HepG2 (cell line): Measurements from ENCODE around the gene TMEM107. TPM values are rescaled to one million over a fixed set of nuclear protein-coding genes. Genes with fewer than 3 reads are reported as not detected.

Source experiments
- ATF1 ChIP-seq: IDR thresholded peaks from 2 replicates; pipeline ENCODE4 v1.6.1; 2016; ENCODE audit warnings: mild to moderate bottlenecking, control low read depth
- ATF3 ChIP-seq: sonication (generic); formaldehyde crosslinking; IDR thresholded peaks from 2 replicates; pipeline ENCODE4 v1.4.0; 2020; ENCODE audit warnings: missing genetic modification reagents
- CBFB ChIP-seq: sonication (generic); formaldehyde crosslinking; IDR thresholded peaks from 2 replicates; pipeline ENCODE4 v1.4.0; 2020; ENCODE audit warnings: missing genetic modification reagents
- CHD2 ChIP-seq: IDR thresholded peaks from 2 replicates; pipeline ENCODE4 v1.6.1; 2011; ENCODE audit warnings: low read depth, low read length, improper control_type of control experiment
- FOXK1 ChIP-seq: sonication (generic); formaldehyde crosslinking; IDR thresholded peaks from 2 replicates; pipeline ENCODE4 v1.4.0; 2020; ENCODE audit warnings: low read depth, missing genetic modification reagents, borderline replicate concordance
- GTF3A ChIP-seq: sonication (generic); formaldehyde crosslinking; conservative IDR thresholded peaks from 2 replicates; pipeline ENCODE4 v1.4.0; 2020; ENCODE audit warnings: mild to moderate bottlenecking, missing genetic modification reagents
- KDM5B ChIP-seq: sonication (generic); formaldehyde crosslinking; IDR thresholded peaks from 2 replicates; pipeline ENCODE4 v1.4.0; 2020; ENCODE audit warnings: missing genetic modification reagents, mild to moderate bottlenecking, borderline replicate concordance
- NCOA1 ChIP-seq: sonication (generic); formaldehyde crosslinking; IDR thresholded peaks from 2 replicates; pipeline ENCODE4 v1.9.0; 2021; ENCODE audit warnings: missing genetic modification reagents
- PPARG ChIP-seq: conservative IDR thresholded peaks from 2 replicates; pipeline ENCODE4 v1.6.1; 2016; ENCODE audit warnings: missing biosample characterization, missing genetic modification reagents
- RELA ChIP-seq: sonication (generic); formaldehyde crosslinking; IDR thresholded peaks from 2 replicates; pipeline ENCODE4 v1.4.0; 2020; ENCODE audit warnings: missing genetic modification reagents
- SIX1 ChIP-seq: sonication (generic); formaldehyde crosslinking; IDR thresholded peaks from 2 replicates; pipeline ENCODE4 v1.4.0; 2020; ENCODE audit warnings: missing genetic modification reagents, borderline replicate concordance
- SOX13 ChIP-seq, 3 experiments: fragments of 450-650 bp in 1 of 3; sonication (generic) in 1 of 3; formaldehyde crosslinking in 1 of 3; IDR thresholded peaks in 2 of 3; conservative IDR thresholded peaks in 1 of 3; 2 replicates each; pipeline versions ENCODE4 v1.5.0 to v1.6.1; 2016 to 2020; ENCODE audit warnings: antibody characterized with exemption in 1 of 3, mild to moderate bottlenecking in 1 of 3, missing compliant biosample characterization in 1 of 3, missing genetic modification reagents in 1 of 3, moderate library complexity in 1 of 3
- ZFP82 ChIP-seq: sonication (generic); formaldehyde crosslinking; IDR thresholded peaks from 2 replicates; pipeline ENCODE4 v1.5.1; 2020; ENCODE audit warnings: mild to moderate bottlenecking, missing genetic modification reagents, borderline replicate concordance
- ZNF10 ChIP-seq: sonication (generic); formaldehyde crosslinking; IDR thresholded peaks from 2 replicates; pipeline ENCODE4 v1.4.0; 2020; ENCODE audit warnings: mild to moderate bottlenecking, low read depth, missing genetic modification reagents, borderline replicate concordance
- ZNF138 ChIP-seq: sonication (generic); formaldehyde crosslinking; IDR thresholded peaks from 2 replicates; pipeline ENCODE4 v1.5.0; 2020; ENCODE audit warnings: mild to moderate bottlenecking, low read depth, missing genetic modification reagents
- ZNF407 ChIP-seq: sonication (generic); formaldehyde crosslinking; IDR thresholded peaks from one replicate; pipeline ENCODE4 v1.5.1; 2020; ENCODE audit warnings: mild to moderate bottlenecking, missing genetic modification reagents; ENCODE audit errors: not compliant biosample characterization
- ZNF563 ChIP-seq: sonication (generic); formaldehyde crosslinking; IDR thresholded peaks from 2 replicates; pipeline ENCODE4 v1.8.0; 2022; ENCODE audit warnings: mild to moderate bottlenecking, moderate library complexity, missing genetic modification reagents
- ZNF597 ChIP-seq: sonication (generic); formaldehyde crosslinking; IDR thresholded peaks from 2 replicates; pipeline ENCODE4 v1.5.0; 2020; ENCODE audit warnings: missing genetic modification reagents
- ZNF607 ChIP-seq: sonication (generic); formaldehyde crosslinking; IDR thresholded peaks from 2 replicates; pipeline ENCODE4 v1.5.1; 2020; ENCODE audit warnings: missing genetic modification reagents, mild to moderate bottlenecking, borderline replicate concordance
- ZNF674 ChIP-seq: sonication (generic); formaldehyde crosslinking; IDR thresholded peaks from 2 replicates; pipeline ENCODE4 v1.5.0; 2020; ENCODE audit warnings: low read depth, mild to moderate bottlenecking, missing genetic modification reagents
- ZSCAN22 ChIP-seq: sonication (generic); formaldehyde crosslinking; IDR thresholded peaks from 2 replicates; pipeline ENCODE4 v1.4.0; 2020; ENCODE audit warnings: mild to moderate bottlenecking, missing genetic modification reagents
- polyA plus RNA-seq, 8 experiments: library from polyadenylated mRNA; depleted of rRNA in 3 of 8; stranded (reverse) in 7 of 8; unstranded in 1 of 8; fragments of >200 nt; fragmentation: Illumina TruSeq in 4 of 8; extraction: Trizol in 4 of 8; gene quantifications; 2 replicates each; pipeline versions ENCODE4 v1.2.1 to v1.2.3, GENCODE V29; 2011 to 2016; ENCODE audit warnings: low read depth in 4 of 8, missing spikeins in 1 of 8, mixed read lengths in 1 of 8; ENCODE audit not compliant: insufficient read depth in 1 of 8
- total RNA-seq, 5 experiments: library from RNA; depleted of rRNA; stranded (reverse); fragments of >200 nt; fragmentation: Illumina TruSeq; extraction: Trizol; gene quantifications; 2 replicates each; pipeline ENCODE4 v1.2.3, GENCODE V29; 2016; ENCODE audit warnings: low read depth in 1 of 5

Gene TMEM107
- total and polyA plus RNA-seq, 2 of the 13 experiments (the other 11 are each of a cell fraction or from before 2014, with no cell fraction given), result 7.2 to 15.3 TPM

GRCh38 chr17:8153525-8153956 lies 22.6 kb downstream of the TMEM107 start (continued):
- TF ChIP-seq FOXK1 (CRISPR knock-in tag), result 0 out of 2 replicates have a peak, but pooled peaks have one; percentile 14
- TF ChIP-seq ATF3 (CRISPR knock-in tag), result no peak
- no peak for TF ChIP-seq ZNF138 (CRISPR knock-in tag)
- TF ChIP-seq ZNF674 (CRISPR knock-in tag), result no peak
- no peak for TF ChIP-seq CHD2
- TF ChIP-seq CBFB (CRISPR knock-in tag), result no peak
- no peak for TF ChIP-seq ZNF407 (CRISPR knock-in tag)
- 0 out of 2 replicates have a peak, but pooled peaks have one; percentile 14 for TF ChIP-seq SIX1 (CRISPR knock-in tag)
- no peak for TF ChIP-seq ZNF607 (CRISPR knock-in tag)
- no peak for TF ChIP-seq ZNF563 (CRISPR knock-in tag)
- TF ChIP-seq GTF3A (CRISPR knock-in tag), result no peak
- TF ChIP-seq RELA (CRISPR knock-in tag), result no peak
- no peak for TF ChIP-seq ZNF10 (CRISPR knock-in tag)
- no peak for TF ChIP-seq KDM5B (CRISPR knock-in tag)
- TF ChIP-seq ZNF597 (CRISPR knock-in tag), result no peak
- no peak for TF ChIP-seq NCOA1 (CRISPR knock-in tag)
- no peak for TF ChIP-seq PPARG (CRISPR knock-in tag)
- TF ChIP-seq ZFP82 (CRISPR knock-in tag), result no peak
- peak; percentile 95 for TF ChIP-seq SOX13 (IDR thresholded peaks at IDR 0.05)
- TF ChIP-seq SOX13 (CRISPR knock-in tag; conservative IDR thresholded peaks at IDR 0.05 in 1 of 2, IDR thresholded peaks at IDR 0.05 in 1 of 2), result peak in 1 of 2 experiments; percentile 98; a peak in 2 of 4 replicates
- TF ChIP-seq ZSCAN22 (CRISPR knock-in tag), result no peak
- no peak for TF ChIP-seq ATF1 (CRISPR knock-in tag)
